Activated CD4-positive, CD25-positive, alpha-beta regulatory T cell treated with anti-CD3 and anti-CD28 coated beads, Interleukin-2, amount 50 U/mL, for 24 hours (primary cell): Measurements from ENCODE around the gene CCDC88A.
"Not testable (repeated sequence)": the region's sequence is repeated elsewhere in the genome, so short reads cannot be mapped to it uniquely, and the experiment has no call there.

Experiments
- ATAC-seq, 2 donors: fragments of 150-1000 bp; cut with Tn5 transposase; one replicate each; pipeline ENCODE4 v1.10.0; 2021; ENCODE audit warnings: mild to moderate bottlenecking in 1 of 2, moderate library complexity in 1 of 2

CCDC88A gene

GRCh38 chr2:55282110-55282917 is 137.3 kb downstream of the CCDC88A start:
- peak; percentile 99 for ATAC-seq

DNA sequence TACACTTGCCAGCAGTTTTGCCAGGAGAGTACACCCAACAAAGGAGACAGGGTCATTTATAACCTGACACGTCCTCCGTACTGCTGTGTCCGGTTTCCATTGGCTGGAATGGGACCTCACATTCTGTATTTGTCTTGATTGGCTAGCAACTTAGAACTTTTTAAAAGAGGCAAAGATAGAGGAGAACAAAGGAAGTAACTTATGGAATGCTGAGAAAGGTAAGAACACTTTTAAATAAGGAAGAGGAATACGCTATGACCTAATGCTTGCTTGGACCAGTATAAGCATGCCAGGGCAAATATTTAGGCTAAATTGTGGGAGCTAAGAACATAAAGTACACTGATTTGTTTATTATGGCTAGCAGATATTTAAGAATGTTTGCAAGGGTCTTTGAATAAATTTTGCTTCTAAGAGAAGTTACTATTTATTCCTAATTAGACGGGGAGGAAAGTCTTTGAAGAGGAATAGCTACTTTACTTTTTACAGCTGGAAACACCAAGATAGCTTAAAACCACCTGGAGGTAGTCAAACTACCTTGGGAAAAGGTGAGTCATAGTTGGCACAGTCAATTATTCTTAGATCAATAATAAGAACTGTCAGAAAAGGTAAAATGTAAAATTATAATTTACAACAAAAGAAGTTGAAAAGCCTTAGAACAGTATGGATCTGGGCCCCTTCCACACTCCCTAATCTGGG is 138.7 kb downstream of the CCDC88A start:
- not testable (repeated sequence) for ATAC-seq

DNA sequence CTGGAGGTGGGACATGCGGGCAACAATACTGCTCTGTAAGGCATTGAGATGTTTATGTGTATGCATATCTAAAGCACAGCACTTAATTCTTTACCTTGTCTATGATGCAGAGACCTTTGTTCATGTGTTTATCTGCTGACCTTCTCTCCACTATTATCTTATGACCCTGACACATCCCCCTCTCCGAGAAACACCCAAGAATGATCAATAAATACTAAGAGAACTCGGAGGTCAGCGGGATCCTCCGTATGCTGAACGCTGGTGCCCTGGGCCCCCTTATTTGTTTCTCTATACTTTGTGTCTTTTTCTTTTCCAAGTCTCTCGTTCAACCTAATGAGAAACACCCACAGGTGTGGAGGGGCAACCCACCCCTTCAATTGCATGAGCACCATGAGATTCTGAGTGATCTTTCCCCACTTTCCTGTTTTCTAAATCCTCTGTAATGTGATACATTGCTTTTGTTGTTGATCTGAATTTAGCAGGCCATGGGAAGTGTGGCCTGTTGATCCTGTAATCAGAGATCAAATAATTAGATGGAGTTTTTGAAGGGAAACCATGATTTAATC is 139.7 kb downstream of the CCDC88A start:
- ATAC-seq, result not testable (repeated sequence)

DNA sequence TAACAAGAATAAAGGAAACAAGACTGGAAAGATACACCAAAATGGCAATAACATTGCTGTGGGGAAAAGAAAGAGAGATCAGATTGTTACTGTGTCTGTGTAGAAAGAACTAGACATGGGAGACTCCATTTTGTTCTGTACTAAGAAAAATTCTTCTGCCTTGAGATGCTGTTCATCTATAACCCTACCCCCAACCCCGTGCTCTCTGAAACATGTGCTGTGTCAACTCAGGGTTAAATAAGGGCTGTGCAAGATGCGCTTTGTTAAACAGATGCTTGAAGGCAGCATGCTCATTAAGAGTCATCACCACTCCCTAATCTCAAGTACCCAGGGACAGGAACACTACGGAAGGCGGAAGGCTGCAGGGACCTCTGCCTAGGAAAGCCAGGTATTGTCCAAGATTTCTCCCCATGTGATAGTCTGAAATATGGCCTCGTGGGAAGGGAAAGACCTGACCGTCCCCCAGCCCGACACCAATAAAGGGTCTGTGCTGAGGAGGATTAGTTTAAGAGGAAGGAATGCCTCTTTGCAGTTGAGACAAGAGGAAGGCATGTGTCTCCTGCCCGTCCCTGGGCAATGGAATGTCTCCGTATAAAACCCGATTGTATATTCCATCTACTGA is 140.3 kb downstream of the CCDC88A start:
- not testable (repeated sequence) for ATAC-seq

DNA sequence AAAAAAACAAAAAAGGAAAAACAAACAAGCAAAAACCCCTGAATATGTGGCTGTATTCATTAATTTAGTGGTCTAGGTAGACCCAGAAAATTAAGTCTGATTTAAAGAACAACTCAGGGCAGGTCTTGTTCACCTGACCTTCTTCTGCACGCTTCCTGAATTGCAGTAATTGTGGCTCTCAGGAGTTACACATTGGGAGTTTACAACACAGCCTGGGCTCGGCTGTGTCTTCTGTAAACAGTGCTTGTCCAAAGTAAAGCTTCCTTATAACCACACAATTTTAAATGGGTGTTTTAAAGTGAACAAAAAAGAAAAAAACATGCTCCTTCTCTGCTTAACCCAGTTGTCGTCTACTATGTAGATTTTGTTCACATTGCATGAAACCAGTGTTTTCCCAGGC is 142.3 kb downstream of the CCDC88A start:
- ATAC-seq, result no peak

- not testable (repeated sequence) for ATAC-seq
Observed at GRCh38 chr2:55274346-55274745, 145.3 kb downstream of the CCDC88A start.

DNA sequence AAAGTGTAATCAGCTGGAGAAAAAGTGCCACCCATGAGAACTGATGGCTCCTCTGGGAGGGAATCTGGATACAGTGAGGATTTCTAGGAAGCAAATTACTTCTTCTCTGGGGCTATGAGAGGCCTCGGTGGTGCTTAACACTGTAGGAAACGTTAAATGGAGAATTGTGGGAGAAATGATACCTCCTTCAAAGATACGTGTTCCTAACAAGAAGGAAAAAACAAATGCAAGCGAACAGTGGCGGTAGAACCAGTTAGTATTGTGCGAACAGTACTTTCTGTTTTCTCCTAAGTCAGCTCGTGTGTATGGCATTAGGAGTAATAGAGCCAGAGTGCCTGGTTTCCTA is 150.0 kb downstream of the CCDC88A start:
- ATAC-seq, result no peak

DNA sequence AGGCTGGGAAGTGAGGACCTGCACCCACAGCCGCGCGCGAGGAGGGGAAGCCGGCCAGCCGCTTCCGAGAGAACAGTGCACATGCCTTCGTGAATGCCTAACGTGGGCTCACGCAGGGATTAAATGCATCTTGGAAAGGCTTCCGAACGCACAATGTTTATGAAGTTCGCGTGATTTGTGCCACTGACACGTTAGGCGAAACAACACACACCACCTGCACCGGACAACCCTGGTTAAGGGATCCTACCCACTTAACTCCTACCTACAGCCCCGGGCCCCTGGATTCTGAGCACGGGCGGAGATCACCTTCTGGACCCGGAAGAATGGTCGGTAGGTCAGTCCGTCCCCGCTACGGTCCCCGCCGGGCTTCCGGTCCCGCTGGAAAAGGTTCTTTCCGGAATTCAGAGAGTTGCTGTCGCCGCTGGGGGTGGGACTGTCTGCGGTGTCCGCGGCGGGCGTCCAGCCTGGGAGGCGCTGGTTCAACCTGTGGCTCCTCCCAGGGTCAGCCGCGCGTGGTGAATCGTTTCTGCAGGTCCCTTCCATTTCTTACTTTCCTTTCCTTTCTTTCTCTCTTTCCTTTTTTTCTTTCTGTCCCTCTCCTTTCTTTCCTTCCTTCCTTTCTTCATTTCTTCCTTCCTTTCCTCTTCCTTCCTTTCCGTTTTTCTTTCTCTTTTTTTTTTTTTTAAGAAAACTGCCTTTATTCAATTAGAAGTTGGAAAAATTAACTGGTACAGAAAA is 150.6 kb downstream of the CCDC88A start, which contains the start of gene MTIF2:
Gene MTIF2 (minus strand): TSS at position 325 of the 738 bp plus-strand sequence. CDS start 5,373 bp downstream, outside the sequence.
- peak; percentile 95 to 97 for ATAC-seq

DNA sequence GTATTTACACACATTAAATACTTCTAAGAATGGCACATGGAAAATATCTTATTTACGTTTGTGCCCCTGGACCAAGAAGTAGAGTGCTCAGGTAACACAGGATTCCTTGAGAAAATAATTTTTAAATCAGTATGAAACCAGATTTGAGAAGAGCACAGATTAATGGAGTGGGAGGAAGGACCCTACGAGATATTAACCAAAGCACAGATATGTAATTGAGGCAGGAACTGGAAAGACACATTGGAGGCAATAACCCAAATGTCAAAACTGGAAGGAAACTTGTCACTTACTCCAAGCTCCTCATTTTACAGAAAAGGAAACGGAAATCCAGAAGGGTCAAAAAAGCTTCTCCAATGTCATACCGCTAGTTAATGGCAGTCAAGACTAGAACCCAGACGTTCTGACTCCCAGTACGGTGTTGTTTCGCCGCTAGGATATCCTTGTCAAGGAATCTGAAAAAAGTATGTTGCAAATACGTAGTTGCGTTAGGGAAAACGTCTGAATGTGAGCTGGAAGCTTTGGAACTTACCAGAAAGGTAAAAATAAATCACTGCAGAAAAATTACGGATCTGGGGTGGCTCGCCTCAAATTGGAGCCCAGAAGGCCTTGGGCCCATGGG is 151.3 kb downstream of the CCDC88A start:
- ATAC-seq, result no peak

GRCh38 chr2:55259586-55259985 is 160.1 kb downstream of the CCDC88A start:
- ATAC-seq, result not testable (repeated sequence)

DNA sequence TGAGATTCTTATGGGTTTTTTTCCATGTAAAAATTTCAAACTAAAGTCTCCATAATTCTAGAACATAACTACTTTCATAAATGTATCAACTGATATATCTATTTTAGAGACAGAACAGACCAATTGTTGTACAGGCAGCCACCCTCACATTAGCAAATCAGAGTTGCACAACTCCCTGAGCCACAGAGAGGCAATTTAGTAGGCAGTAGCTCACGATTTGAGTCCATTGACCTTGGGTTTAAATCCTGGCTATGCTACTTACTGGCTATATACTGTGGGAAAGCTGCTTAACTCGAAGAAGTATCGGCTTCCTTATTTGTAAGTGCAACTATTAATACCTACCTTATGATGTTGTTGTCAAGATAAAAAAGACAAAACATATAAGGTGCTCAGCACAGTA is 166.8 kb downstream of the CCDC88A start:
- no peak for ATAC-seq

- no peak for ATAC-seq
Observed at GRCh38 chr2:55247025-55247424, 172.6 kb downstream of the CCDC88A start.

GRCh38 chr2:55245411-55245810 is 174.2 kb downstream of the CCDC88A start:
- no peak for ATAC-seq

- ATAC-seq, result no peak
Observed at GRCh38 chr2:55242617-55243016, 177.0 kb downstream of the CCDC88A start.

GRCh38 chr2:55241582-55241981 is 178.1 kb downstream of the CCDC88A start:
- ATAC-seq, result not testable (repeated sequence)

GRCh38 chr2:55239656-55240222 is 179.9 kb downstream of the CCDC88A start:
- no peak for ATAC-seq
